GM21529 (cell line): ENCODE measurements around the gene TXLNB.
"Not testable (repeated sequence)": the region's sequence is repeated elsewhere in the genome, so short reads cannot be mapped to it uniquely, and the experiment has no call there.

Source experiments
- ATAC-seq: cut with Tn5 transposase; IDR thresholded peaks from one replicate; pipeline ENCODE4 v1.9.1; 2021; ENCODE audit not compliant: unreplicated experiment

The TXLNB gene

DNA sequence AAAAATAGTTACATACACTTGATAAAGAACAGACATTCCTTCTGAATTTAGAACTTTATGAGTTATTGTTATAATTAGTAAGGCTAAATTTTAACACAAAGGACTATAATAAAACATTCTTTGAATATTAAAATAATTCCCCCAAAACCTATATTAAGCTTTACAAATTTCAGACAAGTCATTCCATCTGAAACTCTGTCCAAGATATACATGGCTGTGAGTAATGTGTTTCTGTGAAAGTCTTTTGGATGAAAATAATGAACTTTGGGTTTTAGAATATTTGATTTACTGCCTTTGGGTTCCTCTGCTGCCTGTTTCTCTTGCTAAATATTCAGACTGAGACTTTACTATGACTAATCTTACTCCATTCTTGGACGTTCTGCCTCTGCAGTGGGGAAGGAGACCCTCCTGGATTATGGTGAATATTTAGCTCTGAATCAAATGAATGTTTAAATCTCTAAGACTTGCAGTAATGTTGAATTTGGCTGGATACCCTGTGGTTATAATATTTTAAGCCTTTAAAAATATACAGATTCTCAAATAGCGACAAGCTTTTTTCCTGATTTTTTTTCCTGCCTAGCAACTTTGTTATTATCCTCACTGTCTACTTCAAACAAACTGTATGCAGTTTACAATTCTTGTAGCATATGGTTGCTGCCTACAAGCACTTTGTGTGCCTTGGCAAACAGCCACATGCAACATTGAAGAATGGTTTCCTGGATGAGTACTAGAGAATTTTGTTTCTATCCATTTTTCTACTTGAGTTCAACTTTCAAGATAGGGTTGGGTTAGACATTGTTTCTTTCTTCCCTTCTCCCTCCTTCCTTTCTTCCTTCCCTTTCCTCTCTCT lies 51.4 kb downstream of the TXLNB start:
- no peak for ATAC-seq

GRCh38 chr6:139239064-139239463 lies 52.7 kb downstream of the TXLNB start:
- no peak for ATAC-seq

DNA sequence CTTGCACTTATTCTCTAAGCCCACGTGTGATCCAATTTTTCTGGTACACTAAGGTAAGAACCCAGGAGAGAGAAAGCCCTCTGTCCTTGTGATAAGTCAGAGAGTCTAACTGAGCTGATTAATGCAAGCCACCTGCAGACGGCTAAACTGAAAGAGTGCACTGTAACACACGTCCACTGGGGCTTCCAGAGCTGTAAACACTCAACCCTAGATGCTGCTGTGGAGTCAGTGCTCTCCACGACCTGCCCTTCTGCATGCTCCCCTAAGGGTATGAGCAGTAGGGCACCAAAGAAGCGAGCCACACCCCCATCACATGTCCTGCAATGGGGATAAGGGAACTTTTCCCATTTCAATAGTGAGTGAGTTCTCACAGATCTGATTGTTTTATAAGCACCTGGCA lies 55.7 kb downstream of the TXLNB start:
- ATAC-seq: no peak

DNA sequence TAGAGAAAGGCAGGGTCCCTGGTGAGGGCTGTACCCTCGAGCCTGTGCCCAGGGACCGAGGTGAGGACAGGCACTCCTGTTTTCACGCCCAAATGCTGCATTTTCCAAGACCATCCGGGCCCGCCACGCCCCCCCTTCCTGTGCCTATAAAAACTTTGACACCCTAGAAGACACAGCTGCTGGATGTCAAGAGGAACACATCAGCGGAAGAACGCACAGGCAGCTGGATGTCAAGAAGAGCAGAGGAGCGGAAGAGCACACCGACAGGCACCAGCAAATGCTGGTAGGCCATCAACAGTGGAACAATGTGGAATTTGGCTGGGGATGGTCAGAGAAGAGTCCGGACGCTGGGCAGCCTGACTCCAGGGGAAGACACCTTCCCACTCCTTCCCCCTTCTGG lies 56.1 kb downstream of the TXLNB start:
- ATAC-seq: no peak

- not testable (repeated sequence) for ATAC-seq
Observed at GRCh38 chr6:139234193-139234592, 57.6 kb downstream of the TXLNB start.

DNA sequence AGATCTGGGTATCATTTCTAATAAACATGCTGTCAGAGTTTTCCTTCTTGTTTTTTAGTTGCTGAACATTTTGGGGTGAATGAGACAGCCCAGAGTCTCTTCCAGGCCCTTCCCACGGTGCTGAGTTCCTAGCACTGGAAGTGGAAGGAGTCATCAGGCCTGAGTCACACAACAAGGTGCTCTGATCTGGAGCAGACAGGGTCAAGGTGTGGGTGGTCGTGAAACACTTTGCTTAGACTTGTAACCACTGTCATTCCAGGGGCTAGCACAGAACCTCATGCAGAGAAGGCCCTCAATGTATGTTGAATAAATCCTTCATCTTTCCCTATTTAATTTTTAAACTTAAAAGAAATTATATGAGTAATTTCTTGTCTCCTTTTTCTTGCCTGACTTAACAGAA lies 60.6 kb downstream of the TXLNB start:
- no peak for ATAC-seq

DNA sequence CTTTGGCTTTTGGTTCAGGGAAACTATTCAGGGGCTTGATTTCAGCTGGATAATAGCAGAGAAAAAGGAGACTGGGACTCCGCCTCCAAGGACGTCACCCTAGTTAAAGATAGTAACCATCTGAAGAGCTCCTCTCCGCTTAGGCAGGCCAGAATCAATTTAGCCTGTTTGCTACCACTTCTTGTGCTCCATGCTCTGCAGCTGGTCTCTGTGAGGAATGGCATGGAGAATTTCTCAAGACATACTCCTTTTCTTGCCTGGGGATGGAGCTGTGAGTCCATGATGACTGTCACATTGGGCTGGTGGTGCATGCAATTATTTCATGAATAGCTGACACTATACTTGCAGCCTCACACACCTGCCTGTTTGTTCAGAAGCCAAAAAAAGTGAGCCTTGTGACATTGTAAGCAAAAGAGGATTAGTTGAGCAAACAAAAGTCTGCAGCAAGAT lies 61.4 kb downstream of the TXLNB start:
- no peak for ATAC-seq

DNA sequence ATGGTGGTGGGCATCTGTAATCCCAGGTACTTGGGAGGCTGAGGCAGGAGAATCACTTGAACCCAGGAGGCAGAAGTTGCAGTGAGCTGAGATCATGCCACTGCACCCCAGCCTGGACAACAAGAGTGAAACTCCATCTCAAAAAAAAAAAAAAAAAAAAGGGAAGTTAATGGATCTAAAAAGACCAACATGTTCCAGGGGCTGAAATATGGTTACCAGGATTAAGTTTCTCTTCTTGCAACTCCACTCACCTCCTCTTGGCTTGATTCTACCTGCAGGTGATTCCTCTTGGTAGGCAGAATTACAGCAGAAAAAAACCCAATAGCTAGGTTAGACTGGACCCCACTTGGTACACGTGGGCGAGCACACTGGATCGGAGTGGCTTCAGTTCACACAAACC lies 63.4 kb downstream of the TXLNB start:
- not testable (repeated sequence) for ATAC-seq

DNA sequence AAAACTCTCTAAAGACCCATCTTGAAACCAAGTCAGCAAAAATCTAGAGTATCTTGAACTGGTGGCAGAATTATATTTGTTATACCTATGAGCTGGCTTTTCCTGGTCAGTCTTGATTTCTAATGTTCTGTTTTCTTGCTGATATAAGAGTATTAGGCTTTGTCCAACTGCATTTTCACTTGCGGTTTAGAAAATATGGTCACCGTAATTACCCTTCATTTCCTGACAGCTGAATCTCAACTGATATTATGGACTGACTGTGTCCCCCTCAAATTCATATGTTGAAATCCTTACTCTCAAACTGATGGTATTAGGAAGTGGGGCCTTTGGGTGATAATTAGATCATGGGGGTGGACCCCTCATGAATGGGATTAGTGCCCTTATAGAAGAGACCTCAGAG lies 72.1 kb downstream of the TXLNB start:
- no peak for ATAC-seq

- ATAC-seq: peak; percentile 100
Observed at GRCh38 chr6:139219271-139219729, 72.5 kb downstream of the TXLNB start.

DNA sequence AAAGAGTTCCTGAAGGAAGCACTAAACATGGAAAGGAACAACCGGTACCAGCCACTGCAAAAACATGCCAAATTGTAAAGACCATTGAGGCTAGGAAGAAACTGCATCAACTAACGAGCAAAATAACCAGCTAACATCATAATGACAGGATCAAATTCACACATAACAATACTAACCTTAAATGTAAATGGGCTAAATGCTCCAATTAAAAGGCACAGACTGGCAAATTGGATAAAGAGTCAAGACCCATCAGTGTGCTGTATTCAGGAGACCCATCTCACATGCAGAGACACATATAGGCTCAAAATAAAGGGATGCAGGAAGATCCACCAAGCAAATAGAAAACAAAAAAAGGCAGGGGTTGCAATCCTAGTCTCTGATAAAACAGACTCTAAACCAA lies 79.3 kb downstream of the TXLNB start:
- ATAC-seq: not testable (repeated sequence)

DNA sequence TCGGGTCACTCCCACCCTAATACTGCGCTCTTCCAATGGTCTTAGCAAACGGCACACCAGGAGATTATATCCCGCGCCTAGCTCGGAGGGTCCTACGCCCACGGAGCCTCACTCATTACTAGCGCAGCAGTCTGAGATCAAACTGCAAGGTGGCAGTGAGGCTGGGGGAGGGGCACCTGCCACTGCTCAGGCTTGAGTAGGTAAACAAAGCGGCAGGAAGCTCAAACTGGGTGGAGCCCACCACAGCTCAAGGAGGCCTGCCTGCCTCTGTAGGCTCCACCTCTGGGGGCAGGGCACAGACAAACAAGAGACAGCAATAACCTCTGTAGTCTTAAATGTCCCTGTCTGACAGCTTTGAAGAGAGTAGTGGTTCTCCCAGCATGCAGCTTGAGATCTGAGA lies 81.0 kb downstream of the TXLNB start:
- ATAC-seq: not testable (repeated sequence)

DNA sequence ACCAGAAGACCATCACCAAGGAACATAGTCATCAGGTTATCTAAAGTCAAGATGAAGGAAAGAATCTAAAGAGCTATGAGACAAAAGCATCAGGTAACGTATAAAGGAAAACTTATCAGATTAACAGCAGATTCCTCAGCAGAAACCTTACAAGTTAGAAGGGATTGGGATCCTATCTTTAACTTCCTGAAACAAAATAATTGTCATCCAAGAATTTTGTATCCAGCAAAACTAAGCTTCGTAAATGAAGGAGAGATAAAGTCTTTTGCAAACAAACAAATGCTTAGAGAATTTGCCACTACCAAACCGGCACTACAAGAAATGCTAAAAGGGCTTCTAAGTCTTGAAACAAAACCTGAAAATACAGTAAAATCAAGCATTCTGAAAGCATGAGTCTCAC lies 86.0 kb downstream of the TXLNB start:
- no peak for ATAC-seq

GRCh38 chr6:139204978-139205377 lies 86.8 kb downstream of the TXLNB start:
- no peak for ATAC-seq

DNA sequence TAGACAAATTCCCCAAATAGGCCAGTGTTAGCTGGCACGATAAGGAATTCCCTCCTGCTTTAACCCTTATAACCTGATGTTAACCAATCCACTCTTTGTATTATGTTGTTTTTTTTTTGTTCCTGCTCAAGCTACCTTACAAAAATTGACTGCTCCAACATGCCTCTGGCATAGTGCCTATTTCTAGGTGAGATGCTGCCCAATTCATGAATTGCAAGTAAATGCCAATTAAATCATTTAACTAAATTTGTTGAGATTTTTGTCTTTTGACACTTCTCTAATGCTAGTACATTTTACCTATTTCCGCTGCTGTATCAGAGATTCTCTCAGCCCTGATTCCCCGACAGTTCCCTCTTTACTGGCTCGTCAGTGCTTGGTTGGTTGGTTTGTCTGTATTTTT lies 90.4 kb downstream of the TXLNB start:
- no peak for ATAC-seq

- no peak for ATAC-seq
Observed at GRCh38 chr6:139198529-139199288, 93.1 kb downstream of the TXLNB start.

- ATAC-seq: no peak
Observed at GRCh38 chr6:139194740-139195139, 97.1 kb downstream of the TXLNB start.
